ENCODE data around the gene MPHOSPH8. TPM values are rescaled to one million over a fixed set of nuclear protein-coding genes. Genes with fewer than 3 reads are reported as not detected.

Gene MPHOSPH8
- polyA plus RNA-seq, 1 donor (not counting 4 experiments of a cell fraction or from before 2014, with no cell fraction given): 24.7 TPM

- Histone ChIP-seq H3K27me3 (ENCODE audit: control insufficient read depth, extremely low read depth, insufficient read depth, low read length) (no peaks in the 10 kb centered on the region), H4K20me1 (ENCODE audit: control insufficient read depth, extremely low read depth, insufficient read depth, low read length) (no peaks in the 10 kb centered on the region), H2AFZ (ENCODE audit: control insufficient read depth, low read length) (no peak overlapping the region), H3K9me3 (ENCODE audit: control insufficient read depth, low read depth, low read length) (no peaks in the 10 kb centered on the region), H3K9ac (ENCODE audit: control insufficient read depth, extremely low read depth, insufficient read depth, low read length) (no peak overlapping the region), H3K9me1 (ENCODE audit: control insufficient read depth, extremely low read depth, insufficient read depth, low read length) (no peaks in the 10 kb centered on the region), H3K79me2 (ENCODE audit: control insufficient read depth, insufficient read depth, low read length) (peaks cover 11% of the 10 kb centered on the region), H3K4me1 (ENCODE audit: control insufficient read depth, extremely low read depth, insufficient read depth, low read length) (peaks cover 6% of the 10 kb centered on the region), H3K4me3 (ENCODE audit: control insufficient read depth in 2 of 3, extremely low read depth in 1 of 3, insufficient read depth in 2 of 3, low read depth in 1 of 3, low read length in 3 of 3) (no peak overlapping the region), H3K27ac (ENCODE audit: control insufficient read depth, insufficient read depth, low read length) (no peak overlapping the region), H3K36me3 (ENCODE audit: control insufficient read depth in 2 of 2, extremely low read depth in 1 of 2, insufficient read depth in 2 of 2, low read length in 2 of 2) (no peaks in the 10 kb centered on the region), H3K4me2 (ENCODE audit: control insufficient read depth, extremely low read depth, insufficient read depth, low read depth, low read length) (no peak overlapping the region)
- DNase-seq (ENCODE audit: low read depth, low spot score): no peak
- dilution Hi-C loops (cut with MboI; ENCODE audit: extremely low pct_ligation_motif_present, low sequenced_read_pairs): no loop called here
- no peak for FAIRE-seq
- TF ChIP-seq, protein P1, sequence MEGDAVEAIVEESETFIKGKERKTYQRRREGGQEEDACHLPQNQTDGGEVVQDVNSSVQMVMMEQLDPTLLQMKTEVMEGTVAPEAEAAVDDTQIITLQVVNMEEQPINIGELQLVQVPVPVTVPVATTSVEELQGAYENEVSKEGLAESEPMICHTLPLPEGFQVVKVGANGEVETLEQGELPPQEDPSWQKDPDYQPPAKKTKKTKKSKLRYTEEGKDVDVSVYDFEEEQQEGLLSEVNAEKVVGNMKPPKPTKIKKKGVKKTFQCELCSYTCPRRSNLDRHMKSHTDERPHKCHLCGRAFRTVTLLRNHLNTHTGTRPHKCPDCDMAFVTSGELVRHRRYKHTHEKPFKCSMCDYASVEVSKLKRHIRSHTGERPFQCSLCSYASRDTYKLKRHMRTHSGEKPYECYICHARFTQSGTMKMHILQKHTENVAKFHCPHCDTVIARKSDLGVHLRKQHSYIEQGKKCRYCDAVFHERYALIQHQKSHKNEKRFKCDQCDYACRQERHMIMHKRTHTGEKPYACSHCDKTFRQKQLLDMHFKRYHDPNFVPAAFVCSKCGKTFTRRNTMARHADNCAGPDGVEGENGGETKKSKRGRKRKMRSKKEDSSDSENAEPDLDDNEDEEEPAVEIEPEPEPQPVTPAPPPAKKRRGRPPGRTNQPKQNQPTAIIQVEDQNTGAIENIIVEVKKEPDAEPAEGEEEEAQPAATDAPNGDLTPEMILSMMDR (optimal IDR thresholded peaks at IDR 0.05 in 1 of 3, IDR thresholded peaks at IDR 0.05 in 1 of 3, conservative IDR thresholded peaks at IDR 0.05 in 1 of 3; ENCODE audit: extremely low read depth in 1 of 3, insufficient read depth in 2 of 3, low read length in 3 of 3): no peak
- no peak for TF ChIP-seq EZH2 (IDR thresholded peaks at IDR 0.05; ENCODE audit: low read length)
Measured at GRCh38 chr13:19597523-19597922, 35.9 kb upstream of the MPHOSPH8 start.

DNA sequence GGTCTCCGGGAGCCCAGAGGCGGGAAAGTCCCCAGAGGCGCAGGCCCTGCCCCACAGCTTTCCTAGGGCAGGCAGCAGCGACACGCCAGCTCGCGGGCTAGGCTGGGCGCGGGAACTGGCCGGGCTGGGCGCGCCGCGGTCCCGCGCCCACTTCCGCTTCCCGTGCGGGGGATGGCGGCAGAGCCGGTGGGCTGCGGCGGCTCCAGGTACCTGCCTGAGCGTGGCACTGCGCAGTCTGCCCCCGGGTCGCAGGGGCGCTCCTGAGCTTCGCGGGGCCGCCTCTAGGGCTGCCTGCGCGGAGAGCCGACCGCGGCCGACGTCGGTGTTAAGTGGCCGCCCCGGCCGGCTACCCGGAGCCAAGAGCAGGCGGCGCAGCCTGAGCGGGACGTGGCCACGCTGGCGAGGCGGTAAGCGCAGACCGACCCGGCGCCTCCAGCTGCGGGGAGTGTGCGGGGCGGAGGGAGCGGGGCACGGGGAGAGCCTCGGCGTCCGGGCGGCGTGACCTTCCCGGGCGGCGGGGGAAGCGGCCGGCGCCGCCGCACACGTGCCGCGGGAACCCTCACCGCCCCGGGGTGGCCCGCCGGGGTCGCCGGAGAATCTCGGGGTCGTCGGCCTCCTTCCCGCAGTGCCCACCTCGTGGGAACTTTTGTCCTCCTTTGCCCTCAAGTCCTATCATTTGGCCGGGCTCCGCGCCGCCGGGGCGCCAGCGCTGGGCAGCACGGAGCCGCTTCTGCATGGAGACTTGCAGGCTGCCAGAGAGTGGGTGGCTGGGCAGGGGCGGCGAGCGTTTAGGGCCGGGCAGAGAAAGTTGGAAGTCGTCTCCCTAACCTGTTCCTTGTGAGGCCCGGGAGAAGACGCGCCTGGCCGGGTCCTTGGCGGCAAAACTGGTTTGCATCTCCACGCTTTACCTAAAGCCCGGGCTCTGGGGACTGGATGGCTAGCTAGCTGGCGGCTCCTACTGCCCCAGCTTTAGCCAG, 31.4 kb upstream of the MPHOSPH8 start:
- Histone ChIP-seq H4K20me1 (ENCODE audit: control insufficient read depth, extremely low read depth, insufficient read depth, low read length) (no peaks in the 10 kb centered on the region), H2AFZ (ENCODE audit: control insufficient read depth, low read length) (peak overlapping the region; percentile 87), H3K4me3 (ENCODE audit: control insufficient read depth in 2 of 3, extremely low read depth in 1 of 3, insufficient read depth in 2 of 3, low read depth in 1 of 3, low read length in 3 of 3) (peak overlapping the region; percentile 53 to 80 (median 71)), H3K27me3 (ENCODE audit: control insufficient read depth, extremely low read depth, insufficient read depth, low read length) (no peaks in the 10 kb centered on the region), H3K79me2 (ENCODE audit: control insufficient read depth, insufficient read depth, low read length) (peaks cover 31% of the 10 kb centered on the region), H3K4me2 (ENCODE audit: control insufficient read depth, extremely low read depth, insufficient read depth, low read depth, low read length) (peak overlapping the region; percentile 89), H3K9ac (ENCODE audit: control insufficient read depth, extremely low read depth, insufficient read depth, low read length) (peak overlapping the region; percentile 80), H3K4me1 (ENCODE audit: control insufficient read depth, extremely low read depth, insufficient read depth, low read length) (peaks cover 23% of the 10 kb centered on the region), H3K36me3 (ENCODE audit: control insufficient read depth in 2 of 2, extremely low read depth in 1 of 2, insufficient read depth in 2 of 2, low read length in 2 of 2) (peaks cover 0 to 5% of the 10 kb centered on the region in 2 experiments), H3K9me3 (ENCODE audit: control insufficient read depth, low read depth, low read length) (no peaks in the 10 kb centered on the region), H3K27ac (ENCODE audit: control insufficient read depth, insufficient read depth, low read length) (peak overlapping the region; percentile 64), H3K9me1 (ENCODE audit: control insufficient read depth, extremely low read depth, insufficient read depth, low read length) (no peaks in the 10 kb centered on the region)
- TF ChIP-seq EZH2 (IDR thresholded peaks at IDR 0.05; ENCODE audit: low read length): no peak
- TF ChIP-seq, protein P1 (optimal IDR thresholded peaks at IDR 0.05 in 1 of 3, IDR thresholded peaks at IDR 0.05 in 1 of 3, conservative IDR thresholded peaks at IDR 0.05 in 1 of 3; ENCODE audit: extremely low read depth in 1 of 3, insufficient read depth in 2 of 3, low read length in 3 of 3): peak in 1 of 3 experiments; percentile 11
- FAIRE-seq (no peak), DNase-seq (ENCODE audit: low read depth, low spot score) (no peak)
- dilution Hi-C loops (cut with MboI; ENCODE audit: extremely low pct_ligation_motif_present, low sequenced_read_pairs): no loop called here

Measured in keratinocyte (primary cell).